HG02884 (cell line): ENCODE data around the gene MAPKAP1.

Experiments
- ATAC-seq: cut with Tn5 transposase; IDR thresholded peaks from one replicate; pipeline ENCODE4 v1.9.1; 2021; ENCODE audit warnings: mild to moderate bottlenecking, moderate library complexity; ENCODE audit not compliant: unreplicated experiment

Gene MAPKAP1

GRCh38 chr9:125463926-125464325, 243.1 kb downstream of the MAPKAP1 start:
- ATAC-seq, result no peak

DNA sequence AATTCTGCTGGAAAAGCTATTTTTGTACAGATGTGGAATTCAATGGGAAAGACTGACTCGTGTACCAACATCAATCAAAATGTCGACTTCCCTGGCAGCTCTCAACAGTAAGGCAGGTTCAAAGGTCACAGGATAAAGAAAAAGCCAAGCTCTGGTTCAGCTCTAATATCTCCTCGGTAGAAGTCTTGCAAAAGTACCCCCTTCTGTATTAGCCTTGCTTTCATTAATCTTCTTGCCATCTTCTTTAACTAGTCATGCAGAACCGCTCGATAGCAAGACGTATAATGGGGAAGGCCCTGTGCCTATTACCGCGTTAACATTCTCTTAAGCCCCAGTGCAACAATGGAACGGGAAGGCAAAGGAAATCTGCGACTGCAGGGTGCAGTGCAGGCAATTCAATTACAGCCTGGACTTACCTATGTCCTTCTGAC, 244.1 kb downstream of the MAPKAP1 start:
- ATAC-seq, result no peak

GRCh38 chr9:125461636-125462190, 245.3 kb downstream of the MAPKAP1 start:
- ATAC-seq, result no peak

GRCh38 chr9:125460883-125461635, 245.9 kb downstream of the MAPKAP1 start:
- ATAC-seq, result no peak

DNA sequence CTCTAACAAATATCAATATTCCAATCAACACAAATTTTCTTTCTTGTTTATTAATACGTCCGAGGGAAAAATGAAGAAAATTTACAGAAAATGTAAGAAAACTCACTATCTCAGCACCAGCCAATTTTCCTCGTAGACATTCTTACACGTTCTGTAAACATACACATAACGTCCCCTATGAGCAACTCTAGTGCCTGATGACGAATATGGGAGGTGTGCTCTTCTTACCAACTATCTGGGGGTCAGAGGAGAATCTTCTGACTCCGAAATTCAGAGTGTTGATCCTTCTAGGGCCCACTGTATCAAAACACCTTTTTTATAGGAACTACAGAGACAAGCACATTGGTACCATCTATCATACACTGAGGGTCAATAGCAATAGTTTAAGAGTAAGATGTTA, 246.7 kb downstream of the MAPKAP1 start:
- no peak for ATAC-seq

DNA sequence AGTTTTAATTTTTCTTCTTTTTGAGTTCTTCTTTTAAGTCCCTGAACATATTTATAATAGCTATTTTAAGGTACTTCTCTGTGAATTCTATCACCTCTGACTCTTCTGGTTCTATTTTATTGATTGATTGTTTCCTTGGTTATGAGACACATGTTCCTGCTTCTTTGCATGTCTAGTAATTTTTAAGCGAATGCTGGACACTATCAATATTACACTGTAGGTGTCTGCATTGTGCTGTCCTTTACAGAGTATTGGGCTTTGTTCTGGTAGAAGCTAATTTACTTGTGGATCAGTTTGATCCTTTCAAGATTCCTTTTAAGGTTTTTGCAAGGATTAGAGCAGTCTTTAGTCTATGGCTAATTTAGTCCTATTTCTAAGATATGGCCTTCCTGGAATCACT, 249.7 kb downstream of the MAPKAP1 start:
- ATAC-seq, result no peak

GRCh38 chr9:125455876-125456275, 251.1 kb downstream of the MAPKAP1 start:
- ATAC-seq, result no peak

GRCh38 chr9:125455132-125455531, 251.9 kb downstream of the MAPKAP1 start:
- no peak for ATAC-seq

GRCh38 chr9:125447202-125447802, 259.7 kb downstream of the MAPKAP1 start:
- no peak for ATAC-seq

GRCh38 chr9:125446561-125447094, 260.4 kb downstream of the MAPKAP1 start:
- ATAC-seq, result peak; percentile 97

DNA sequence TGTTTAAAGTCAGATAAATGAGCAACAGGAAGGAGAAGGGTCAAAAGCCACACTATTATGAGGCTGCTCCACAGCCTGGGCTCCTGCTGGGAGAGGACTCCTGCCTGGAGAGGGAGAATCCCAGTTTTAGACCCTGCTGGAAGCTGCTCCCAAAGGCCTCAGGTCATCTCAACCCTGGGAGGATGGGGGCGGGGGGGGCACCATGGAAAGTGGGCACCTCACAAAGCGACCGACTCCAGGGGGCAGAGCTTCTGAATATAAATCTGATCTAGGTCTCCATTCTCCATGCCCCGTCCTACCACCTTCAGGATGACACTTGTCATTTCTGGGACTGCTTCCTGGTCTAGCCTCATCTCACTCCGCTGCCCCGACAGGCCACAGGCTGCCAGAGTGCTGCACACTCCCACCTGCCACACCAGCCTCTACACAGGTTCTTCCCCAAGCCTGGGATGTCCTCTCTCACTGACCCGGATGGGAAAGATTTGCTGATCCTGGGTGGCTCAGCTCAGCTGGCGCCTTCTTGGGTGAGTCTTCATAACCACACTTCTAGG, 262.0 kb downstream of the MAPKAP1 start:
- no peak for ATAC-seq

GRCh38 chr9:125444166-125444565, 262.8 kb downstream of the MAPKAP1 start:
- ATAC-seq, result no peak

DNA sequence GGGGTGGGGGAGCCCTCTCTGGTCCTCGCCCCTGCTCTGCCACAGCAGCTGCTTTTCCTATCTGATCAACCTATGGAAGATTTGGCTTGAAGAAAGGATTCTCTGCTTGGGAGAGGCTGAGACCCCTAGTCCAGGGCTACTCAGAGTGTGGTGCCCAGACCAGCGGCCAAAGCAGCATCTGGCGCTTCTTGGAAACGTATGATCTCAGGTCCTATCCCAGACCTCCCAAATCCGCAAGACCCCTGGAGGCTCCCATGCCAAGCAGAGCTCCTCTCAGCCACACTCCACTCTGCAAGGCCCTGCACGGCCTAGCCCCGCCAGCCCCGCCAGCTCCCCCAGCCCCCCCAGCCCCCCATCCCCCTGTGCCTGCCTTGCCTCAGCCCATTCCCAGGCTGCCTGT, 263.6 kb downstream of the MAPKAP1 start:
- no peak for ATAC-seq

DNA sequence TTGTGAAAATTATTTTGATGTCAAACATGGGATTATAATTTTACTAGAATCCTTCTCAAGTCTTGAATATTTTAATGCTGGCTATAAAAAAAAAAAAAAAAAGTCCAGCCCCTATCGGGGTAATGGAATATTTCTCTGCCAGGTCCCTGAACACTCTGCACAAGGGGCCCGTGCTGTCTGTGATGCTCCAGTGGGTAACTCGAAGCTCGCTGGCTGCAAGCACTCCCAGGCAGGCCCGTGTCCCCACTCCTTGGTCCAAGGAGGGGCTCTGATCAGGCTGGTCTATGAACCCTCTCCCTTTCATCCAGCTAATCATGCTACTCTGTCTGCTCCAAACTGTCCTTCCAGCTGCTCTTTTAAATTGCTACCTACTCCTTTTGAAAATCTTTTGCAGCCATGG, 264.6 kb downstream of the MAPKAP1 start:
- no peak for ATAC-seq

GRCh38 chr9:125440411-125440810, 266.6 kb downstream of the MAPKAP1 start:
- no peak for ATAC-seq

- ATAC-seq, result no peak
Observed at GRCh38 chr9:125439434-125440272, 267.4 kb downstream of the MAPKAP1 start.

DNA sequence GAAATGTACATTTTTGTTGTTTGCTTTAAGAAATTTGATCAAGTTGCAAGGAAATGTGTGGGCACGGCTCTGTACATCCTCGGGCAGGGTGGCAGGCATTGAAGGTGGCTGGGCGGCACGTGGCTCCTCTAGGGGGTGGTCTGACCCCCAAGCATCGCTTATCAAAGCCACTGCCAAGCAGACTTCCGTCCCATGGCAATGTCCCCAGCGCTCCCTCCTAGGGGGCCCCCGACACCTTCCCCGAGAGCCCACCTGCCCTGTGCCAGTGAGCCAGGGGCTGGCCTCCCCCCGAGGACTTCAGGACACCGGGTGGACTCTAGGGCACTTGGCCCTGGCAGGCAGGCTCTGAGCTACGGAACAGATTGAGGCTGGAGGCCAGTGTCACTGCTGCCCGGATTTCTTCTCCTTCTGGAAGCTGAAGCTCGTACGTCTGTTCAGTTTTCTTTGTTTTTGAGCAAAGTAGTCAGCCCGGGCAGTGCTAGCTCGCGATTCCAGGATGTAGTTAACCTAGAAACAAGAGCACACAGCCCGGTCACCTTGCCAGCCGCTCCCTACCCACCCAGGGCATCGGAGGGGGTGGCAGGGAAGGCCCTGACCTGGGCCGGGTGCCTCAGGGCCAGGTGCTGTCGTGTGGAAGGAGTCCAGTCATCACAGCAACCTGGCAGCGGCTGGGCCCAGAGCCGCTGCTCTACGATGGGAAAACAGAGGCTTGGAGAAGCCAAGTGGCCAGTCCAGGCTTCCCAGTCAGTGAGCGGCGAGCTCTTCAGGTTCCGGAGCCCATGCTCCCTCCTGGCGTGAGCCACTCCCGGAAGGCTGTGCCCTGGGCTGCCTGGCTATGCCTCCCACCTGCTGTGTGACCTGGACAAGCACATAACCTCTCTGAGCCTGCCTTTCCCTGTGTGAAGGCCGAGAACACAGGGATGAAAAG, 268.2 kb downstream of the MAPKAP1 start:
- ATAC-seq, result no peak

GRCh38 chr9:125437771-125438221, 269.2 kb downstream of the MAPKAP1 start:
- no peak for ATAC-seq

DNA sequence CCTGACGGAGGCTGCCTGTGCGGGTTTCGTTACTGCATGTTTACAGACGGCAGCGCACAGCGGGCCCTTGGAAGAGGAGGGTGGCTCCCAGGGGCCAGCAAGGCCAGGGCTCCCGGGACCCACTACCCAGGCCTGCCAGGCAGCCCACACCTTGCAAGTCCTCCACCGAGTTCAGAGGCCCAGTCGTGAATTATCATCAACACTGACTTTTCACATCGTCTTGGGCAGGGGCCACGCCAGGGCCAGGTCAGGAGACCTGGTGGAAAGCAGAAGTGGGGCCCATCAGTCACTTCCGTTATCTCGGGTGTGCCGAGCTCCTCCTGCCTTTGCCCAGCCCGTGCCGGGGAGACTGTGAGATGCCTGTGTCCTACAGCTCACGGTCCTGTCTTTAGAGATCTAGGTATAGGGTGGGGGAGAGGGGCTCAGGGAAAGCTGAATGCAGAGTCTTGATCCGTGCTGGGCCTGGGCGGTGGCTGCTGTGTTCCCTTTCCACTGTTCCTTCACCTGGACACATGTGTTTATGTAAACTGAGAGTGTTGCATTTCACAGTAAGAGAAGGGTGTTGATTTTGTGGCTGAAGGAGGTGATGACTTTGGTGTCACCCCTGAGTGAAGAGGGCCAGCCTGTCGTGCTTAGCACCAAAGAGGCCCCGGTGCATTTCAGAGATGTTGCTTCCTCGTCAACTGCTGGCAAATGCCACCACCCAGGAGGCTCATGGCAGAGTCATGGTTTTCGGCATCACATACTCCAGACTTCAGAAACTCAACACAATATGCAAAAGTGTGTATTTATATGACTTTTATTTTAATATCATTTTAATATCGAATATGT, 270.2 kb downstream of the MAPKAP1 start:
- ATAC-seq, result no peak
